ENCODE data around the gene TRAM2. TPM values are rescaled to one million over a fixed set of nuclear protein-coding genes. Genes with fewer than 3 reads are reported as not detected.

Gene TRAM2
- total and polyA plus RNA-seq, 2 of the 4 experiments (the other 2 are of a cell fraction): 77.2 to 95.7 TPM

DNA sequence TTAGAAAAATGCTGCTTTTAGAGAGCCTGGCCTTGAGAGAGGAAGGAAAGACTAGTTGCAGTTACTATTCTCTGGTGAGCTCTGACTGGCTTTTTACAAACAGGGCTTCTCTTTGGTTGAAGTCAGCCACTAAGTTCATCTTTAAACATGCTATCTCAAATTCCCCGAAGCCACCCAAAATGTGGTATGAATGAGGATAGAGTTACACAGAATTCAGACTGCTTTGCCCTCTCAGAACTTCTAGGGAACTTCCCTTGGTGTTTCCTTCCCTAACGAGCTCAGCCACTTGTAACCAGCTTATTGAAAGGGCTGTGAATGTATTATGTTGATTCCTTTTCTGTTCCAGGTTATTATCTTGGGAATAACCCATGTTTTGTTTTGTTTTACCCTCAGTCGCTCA lies 83.2 kb downstream of the TRAM2 start:
- ChIA-PET POLR2A (ENCODE audit: unreplicated experiment) (no interaction called here), CTCF (no interaction called here)
- Histone ChIP-seq H2BK15ac (ENCODE audit: low read depth, low read length) (no peak overlapping the region), H3K4me3 (ENCODE audit: insufficient read depth, low read depth, low read length) (no peak overlapping the region), H3K4me2 (ENCODE audit: low read depth, low read length) (no peak overlapping the region), H4K5ac (ENCODE audit: low read depth, low read length) (no peak overlapping the region), H2AFZ (replicated peaks; ENCODE audit: low read length, poor library complexity) (no peak overlapping the region), H4K20me1 (ENCODE audit: insufficient read depth, low read length) (no peaks in the 10 kb centered on the region), H2BK20ac (ENCODE audit: low read depth, low read length) (no peak overlapping the region), H3K9ac (ENCODE audit: low read depth, low read length) (no peak overlapping the region), H2AK9ac (replicated peaks; ENCODE audit: low read depth, low read length, poor library complexity) (no peak overlapping the region), H4K91ac (ENCODE audit: insufficient read depth, low read depth, low read length) (no peak overlapping the region), H3K9me3 (ENCODE audit: control insufficient read depth, insufficient read depth, low read length) (0 out of 2 replicates have a peak, but pooled peaks cover 2% of the 10 kb centered on the region), H3K4ac (ENCODE audit: low read depth, low read length) (no peak overlapping the region), H3K4me1 (ENCODE audit: control insufficient read depth, insufficient read depth, low read length) (peaks cover 2% of the 10 kb centered on the region), H3K36me3 (ENCODE audit: control insufficient read depth, insufficient read depth, low read length) (peaks cover 7% of the 10 kb centered on the region), H4K8ac (ENCODE audit: low read depth in 2 of 2, low read length in 2 of 2) (peak overlapping the region in 1 of 2 experiments; percentile 20; a peak in 1 of 4 replicates), H3K27ac (ENCODE audit: insufficient read depth, low read length) (no peak overlapping the region), H2AK5ac (ENCODE audit: low read depth, low read length) (no peak overlapping the region), H2BK5ac (ENCODE audit: low read depth, low read length, poor library complexity, severe bottlenecking) (no peak overlapping the region), H3K27me3 (ENCODE audit: control insufficient read depth, insufficient read depth, low read length) (no peaks in the 10 kb centered on the region), H3K56ac (ENCODE audit: extremely low read depth, insufficient read depth, low read length) (no peak overlapping the region), H2BK120ac (ENCODE audit: low read depth, low read length) (no peak overlapping the region), H3K23ac (ENCODE audit: low read depth, low read length) (no peak overlapping the region), H3K79me1 (ENCODE audit: low read depth in 1 of 2, low read length in 2 of 2) (peaks cover 7 to 18% of the 10 kb centered on the region in 2 experiments; a peak in 3 of 4 replicates), H3K9me1 (ENCODE audit: insufficient read depth, low read length) (peaks cover 12% of the 10 kb centered on the region), H3K14ac (replicated peaks; ENCODE audit: low read depth, low read length) (no peak overlapping the region), H3K18ac (ENCODE audit: low read depth, low read length) (no peak overlapping the region)
- DNase-seq: peak; percentile 33
- TF ChIP-seq BHLHE40 (IDR thresholded peaks at IDR 0.05; ENCODE audit: low read depth, low read length) (no peak), RCOR1 (IDR thresholded peaks at IDR 0.05; ENCODE audit: insufficient replicate concordance, low read length) (no peak), CHD1 (IDR thresholded peaks at IDR 0.05; ENCODE audit: low read depth, low read length) (no peak), RAD21 (IDR thresholded peaks at IDR 0.05; ENCODE audit: low read length) (no peak), SMC3 (IDR thresholded peaks at IDR 0.05; ENCODE audit: low read depth, low read length) (no peak), CEBPB (IDR thresholded peaks at IDR 0.05; ENCODE audit: low read depth, low read length) (no peak), RFX5 (IDR thresholded peaks at IDR 0.05; ENCODE audit: low read depth, low read length) (no peak), NFE2L2 (IDR thresholded peaks at IDR 0.05; ENCODE audit: low read depth, low read length) (no peak)
- intact Hi-C loops (cut with micrococcal nuclease): loop anchor here (10.0 kb wide), 1 partner anchor 1299 kb away; no protein-coding TSS in a partner anchor
- in situ Hi-C loops (cut with MboI; ENCODE audit: low sequenced_read_pairs): no loop called here
- BruUV-seq (replicated peaks): no TSS peak
- peak; percentile 43 for ATAC-seq (ENCODE audit: low read depth)
- dilution Hi-C loops (cut with HindIII; ENCODE audit: low sequenced_read_pairs, unreplicated experiment): no loop called here
- WGBS, 2 experiments (ENCODE audit: extremely low coverage in 2 of 2, insufficient read length in 1 of 2): no CpG with 5 or more reads among the region's 3 CpGs

Data from IMR-90 (cell line).